Measurements from ENCODE around the gene SDC4. TPM values are rescaled to one million over a fixed set of nuclear protein-coding genes. Genes with fewer than 3 reads are reported as not detected.

Gene SDC4
- total RNA-seq, 6 donors from 2014 or later = 178 to 568 (median 291) TPM

GRCh38 chr20:45322952-45323383 is 25.3 kb downstream of the SDC4 start:
- ATAC-seq (ENCODE audit: low FRiP score in 2 of 2) (peak; percentile 69), DNase-seq (peak in 1 of 2 donors; percentile 89)
- Histone ChIP-seq H3K9me3 (no peaks in the 10 kb centered on the region), H3K36me3 (peaks cover 7 to 29% (median 24%) of the 10 kb centered on the region in 4 donors), H3K27ac (no peak overlapping the region), H3K4me1 (peaks cover 0 to 10% (median 5%) of the 10 kb centered on the region in 4 donors), H3K4me3 (no peak overlapping the region), H3K27me3 (no peaks in the 10 kb centered on the region)
- TF ChIP-seq POLR2AphosphoS5 (IDR thresholded peaks at IDR 0.05) = peak in 1 of 2 donors; percentile 12
- peak in 1 of 4 donors; percentile 8 for TF ChIP-seq POLR2A (IDR thresholded peaks at IDR 0.05)
- TF ChIP-seq EP300 (IDR thresholded peaks at IDR 0.05) = no peak
- TF ChIP-seq CTCF (IDR thresholded peaks at IDR 0.05) = peak in 4 of 6 experiments; percentile 24 to 61 (median 34)
- 53 to 59% methylated on average over 7 of the region's 7 CpGs for WGBS, 2 donors

GRCh38 chr20:45320948-45321595 is 27.2 kb downstream of the SDC4 start:
- DNase-seq (no peak), ATAC-seq (ENCODE audit: low FRiP score in 2 of 2) (no peak)
- 63 to 75% methylated on average over 5 of the region's 5 CpGs for WGBS, 2 donors
- Histone ChIP-seq H3K4me1 (peaks cover 0 to 10% (median 5%) of the 10 kb centered on the region in 4 donors), H3K9me3 (no peaks in the 10 kb centered on the region), H3K4me3 (no peak overlapping the region), H3K27ac (no peak overlapping the region), H3K27me3 (peaks cover 0 to 5% (median 3%) of the 10 kb centered on the region in 4 donors), H3K36me3 (peaks cover under 1 to 14% (median 11%) of the 10 kb centered on the region in 4 donors)
- TF ChIP-seq CTCF (IDR thresholded peaks at IDR 0.05) (no peak), POLR2A (IDR thresholded peaks at IDR 0.05) (no peak), POLR2AphosphoS5 (IDR thresholded peaks at IDR 0.05) (no peak), EP300 (IDR thresholded peaks at IDR 0.05) (no peak)

- Histone ChIP-seq H3K4me3 (no peak overlapping the region), H3K27me3 (peaks cover 0 to 8% (median 4%) of the 10 kb centered on the region in 4 donors), H3K27ac (no peak overlapping the region), H3K9me3 (no peaks in the 10 kb centered on the region), H3K36me3 (no peaks in the 10 kb centered on the region), H3K4me1 (peaks cover 0 to 10% (median 5%) of the 10 kb centered on the region in 4 donors)
- WGBS, 2 donors = 73 to 84% methylated on average over 2 of the region's 2 CpGs
- DNase-seq = no peak
- no peak for ATAC-seq (ENCODE audit: low FRiP score in 2 of 2)
- no peak for TF ChIP-seq POLR2A (IDR thresholded peaks at IDR 0.05)
- no peak for TF ChIP-seq CTCF (IDR thresholded peaks at IDR 0.05)
- no peak for TF ChIP-seq POLR2AphosphoS5 (IDR thresholded peaks at IDR 0.05)
- TF ChIP-seq EP300 (IDR thresholded peaks at IDR 0.05) = no peak
These were observed 29.3 kb downstream of the SDC4 start for GRCh38 chr20:45318948-45319347.

GRCh38 chr20:45318386-45318939 is 29.8 kb downstream of the SDC4 start:
- Histone ChIP-seq H3K4me3 (no peak overlapping the region), H3K27me3 (peaks cover 0 to 8% (median 4%) of the 10 kb centered on the region in 4 donors), H3K36me3 (no peaks in the 10 kb centered on the region), H3K4me1 (peaks cover 0 to 10% (median 5%) of the 10 kb centered on the region in 4 donors), H3K9me3 (no peaks in the 10 kb centered on the region), H3K27ac (no peak overlapping the region)
- 70 to 74% methylated on average over 7 of the region's 7 CpGs for WGBS, 2 donors
- ATAC-seq (ENCODE audit: low FRiP score in 2 of 2) (no peak), DNase-seq (no peak)
- no peak for TF ChIP-seq POLR2A (IDR thresholded peaks at IDR 0.05)
- TF ChIP-seq EP300 (IDR thresholded peaks at IDR 0.05) = no peak
- TF ChIP-seq POLR2AphosphoS5 (IDR thresholded peaks at IDR 0.05) = no peak
- no peak for TF ChIP-seq CTCF (IDR thresholded peaks at IDR 0.05)
